Measurements from ENCODE around the gene OPCML.

The OPCML gene

DNA sequence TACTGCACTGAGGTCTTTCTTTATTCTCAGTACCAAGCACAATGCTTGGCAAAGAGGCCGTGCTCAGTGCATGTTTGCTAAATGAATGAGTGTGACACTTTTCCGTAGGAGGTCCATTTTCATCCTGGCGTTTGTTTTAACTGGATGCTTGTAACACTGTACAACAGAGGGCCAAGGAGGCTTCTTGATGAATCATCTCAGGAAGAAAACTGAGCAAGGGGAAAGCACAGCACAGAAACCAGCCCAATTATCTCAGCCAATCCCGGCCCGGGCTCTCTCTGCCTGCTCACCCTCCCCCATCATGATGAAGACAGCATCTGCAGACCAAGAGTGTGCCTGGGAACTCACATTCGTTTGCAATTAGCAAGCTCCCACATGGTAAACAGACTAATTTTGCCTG is 570.3 kb downstream of the OPCML start:
- Histone ChIP-seq H3K4me1 (ENCODE audit: control insufficient read depth in 1 of 2, insufficient read depth in 2 of 2, low read length in 2 of 2) (no peaks in the 10 kb centered on the region), H3K27ac (ENCODE audit: low read depth, low read length) (no peak overlapping the region), H3K9ac (ENCODE audit: low read depth in 1 of 2, low read length in 2 of 2) (no peak overlapping the region), H3K27me3 (ENCODE audit: control insufficient read depth in 1 of 2, insufficient read depth in 2 of 2, low read length in 2 of 2) (no peaks in the 10 kb centered on the region), H3K9me3 (ENCODE audit: control insufficient read depth in 1 of 2, low read length in 2 of 2) (no peaks in the 10 kb centered on the region), H3K36me3 (ENCODE audit: control insufficient read depth in 1 of 2, insufficient read depth in 2 of 2, low read length in 2 of 2) (no peaks in the 10 kb centered on the region), H3K4me3 (ENCODE audit: low read depth in 1 of 2, low read length in 2 of 2) (no peak overlapping the region)

DNA sequence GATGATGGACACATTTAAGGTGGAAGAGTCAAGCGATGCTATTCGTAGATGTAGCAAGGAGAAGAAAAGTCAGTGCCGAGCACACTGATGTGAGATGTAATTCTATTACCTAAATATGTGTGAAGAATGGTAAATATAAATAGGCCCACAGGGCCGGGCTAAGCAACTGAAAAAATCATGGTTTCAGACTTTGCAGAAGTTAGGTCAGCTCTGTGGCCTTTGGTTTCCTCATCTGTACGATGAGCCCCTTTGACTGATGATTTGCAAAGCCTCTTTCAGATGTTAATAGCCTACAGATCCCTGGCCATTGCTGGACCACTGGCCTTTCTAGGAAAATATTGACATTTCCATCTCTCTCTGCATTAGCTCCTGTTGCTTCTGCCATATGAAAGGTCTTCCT is 570.8 kb downstream of the OPCML start:
- H3K36me3 ChIP-seq (ENCODE audit: control insufficient read depth in 1 of 2, insufficient read depth in 2 of 2, low read length in 2 of 2): no peaks in the 10 kb centered on the region
- no peaks in the 10 kb centered on the region for H3K9me3 ChIP-seq (ENCODE audit: control insufficient read depth in 1 of 2, low read length in 2 of 2)
- no peak overlapping the region for H3K27ac ChIP-seq (ENCODE audit: low read depth, low read length)
- H3K9ac ChIP-seq (ENCODE audit: low read depth in 1 of 2, low read length in 2 of 2): no peak overlapping the region
- no peaks in the 10 kb centered on the region for H3K4me1 ChIP-seq (ENCODE audit: control insufficient read depth in 1 of 2, insufficient read depth in 2 of 2, low read length in 2 of 2)
- no peaks in the 10 kb centered on the region for H3K27me3 ChIP-seq (ENCODE audit: control insufficient read depth in 1 of 2, insufficient read depth in 2 of 2, low read length in 2 of 2)
- H3K4me3 ChIP-seq (ENCODE audit: low read depth in 1 of 2, low read length in 2 of 2): no peak overlapping the region

DNA sequence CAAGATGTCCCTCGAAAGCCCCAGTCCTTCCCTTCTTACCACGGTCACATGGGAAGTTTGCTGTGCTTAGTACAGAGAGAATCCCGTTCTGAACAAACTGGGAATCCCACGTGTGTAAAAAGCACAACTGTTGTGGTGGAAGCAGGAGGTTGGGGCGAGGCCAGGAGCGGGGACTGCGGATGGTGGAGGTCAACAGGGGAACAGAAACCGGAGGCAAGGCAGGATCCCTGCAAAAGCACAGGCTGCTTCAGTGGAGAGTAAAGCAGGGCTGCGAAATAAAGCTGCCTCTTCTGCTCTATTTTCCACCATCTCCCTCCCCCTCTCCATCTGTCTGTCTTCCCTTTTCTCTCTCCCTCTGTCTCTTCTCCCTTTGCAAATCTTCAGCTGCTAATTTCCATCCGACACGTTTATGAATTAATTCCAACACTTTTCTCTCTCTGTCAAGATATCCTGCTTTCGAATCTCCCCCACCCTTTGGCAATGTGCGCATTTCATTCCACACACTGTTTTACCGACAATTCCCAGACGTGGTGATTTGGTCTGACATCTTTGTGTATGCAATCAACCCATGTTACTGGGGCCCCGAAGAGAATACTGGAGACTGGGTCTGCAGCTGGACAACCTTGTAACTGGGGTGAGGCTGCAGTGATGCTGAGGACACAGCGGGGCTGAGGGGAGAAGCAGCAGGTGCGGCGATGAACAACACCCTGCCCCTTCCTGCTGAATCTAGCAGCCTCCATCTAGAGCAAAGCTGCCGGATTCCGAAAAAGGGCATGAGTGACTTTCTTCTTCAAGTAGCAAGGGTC is 571.8 kb downstream of the OPCML start:
- Histone ChIP-seq H3K9me3 (ENCODE audit: control insufficient read depth in 1 of 2, low read length in 2 of 2) (no peaks in the 10 kb centered on the region), H3K27me3 (ENCODE audit: control insufficient read depth in 1 of 2, insufficient read depth in 2 of 2, low read length in 2 of 2) (no peaks in the 10 kb centered on the region), H3K4me3 (ENCODE audit: low read depth in 1 of 2, low read length in 2 of 2) (no peak overlapping the region), H3K27ac (ENCODE audit: low read depth, low read length) (no peak overlapping the region), H3K9ac (ENCODE audit: low read depth in 1 of 2, low read length in 2 of 2) (no peak overlapping the region), H3K36me3 (ENCODE audit: control insufficient read depth in 1 of 2, insufficient read depth in 2 of 2, low read length in 2 of 2) (no peaks in the 10 kb centered on the region), H3K4me1 (ENCODE audit: control insufficient read depth in 1 of 2, insufficient read depth in 2 of 2, low read length in 2 of 2) (no peaks in the 10 kb centered on the region)

DNA sequence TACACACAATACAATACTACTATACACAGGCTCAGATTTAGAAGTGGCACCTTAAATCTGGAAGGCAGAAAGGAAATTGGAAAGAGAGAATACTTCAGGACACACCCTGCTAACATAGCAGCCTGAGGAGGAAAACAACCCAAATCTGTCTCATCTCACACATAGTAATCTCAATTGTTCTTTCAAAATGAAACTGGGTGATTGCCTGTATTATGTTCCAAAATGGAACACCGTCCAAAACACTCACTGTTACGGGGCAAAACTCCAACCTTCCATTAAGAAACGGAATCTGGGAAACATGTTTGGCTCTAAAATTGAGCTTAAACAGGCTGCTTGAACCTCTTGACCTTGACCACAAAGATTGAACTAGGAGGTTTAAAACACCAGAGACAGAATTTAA is 572.6 kb downstream of the OPCML start:
- H3K27me3 ChIP-seq (ENCODE audit: control insufficient read depth in 1 of 2, insufficient read depth in 2 of 2, low read length in 2 of 2): no peaks in the 10 kb centered on the region

DNA sequence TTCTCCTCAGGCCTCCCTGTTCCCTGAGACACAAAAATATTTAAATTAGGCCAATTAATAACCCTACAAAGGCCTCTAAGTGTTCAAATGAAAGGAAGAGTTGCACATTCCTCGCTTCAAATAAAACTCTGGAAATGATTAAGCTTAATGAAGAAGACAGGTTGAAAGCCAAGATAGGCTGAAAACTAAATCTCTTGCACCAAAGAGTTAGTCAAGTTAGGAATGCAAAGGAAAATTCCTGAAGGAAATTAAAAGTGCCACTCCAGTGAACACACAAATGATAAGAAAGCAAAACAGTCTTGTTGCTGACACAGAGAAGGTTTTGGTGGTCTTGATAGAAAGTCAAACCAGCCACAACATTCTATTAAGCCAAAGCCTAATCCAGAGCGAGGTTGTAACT is 574.4 kb downstream of the OPCML start:
- Histone ChIP-seq H3K9ac (ENCODE audit: low read depth in 1 of 2, low read length in 2 of 2) (no peak overlapping the region), H3K4me1 (ENCODE audit: control insufficient read depth in 1 of 2, insufficient read depth in 2 of 2, low read length in 2 of 2) (no peaks in the 10 kb centered on the region)

More for the DNA sequence above, 572.6 kb downstream of the OPCML start:
- H3K9me3 ChIP-seq (ENCODE audit: control insufficient read depth in 1 of 2, low read length in 2 of 2): no peaks in the 10 kb centered on the region
- H3K4me1 ChIP-seq (ENCODE audit: control insufficient read depth in 1 of 2, insufficient read depth in 2 of 2, low read length in 2 of 2): no peaks in the 10 kb centered on the region
- no peak overlapping the region for H3K27ac ChIP-seq (ENCODE audit: low read depth, low read length)
- no peak overlapping the region for H3K4me3 ChIP-seq (ENCODE audit: low read depth in 1 of 2, low read length in 2 of 2)
- no peak overlapping the region for H3K9ac ChIP-seq (ENCODE audit: low read depth in 1 of 2, low read length in 2 of 2)
- no peaks in the 10 kb centered on the region for H3K36me3 ChIP-seq (ENCODE audit: control insufficient read depth in 1 of 2, insufficient read depth in 2 of 2, low read length in 2 of 2)

DNA sequence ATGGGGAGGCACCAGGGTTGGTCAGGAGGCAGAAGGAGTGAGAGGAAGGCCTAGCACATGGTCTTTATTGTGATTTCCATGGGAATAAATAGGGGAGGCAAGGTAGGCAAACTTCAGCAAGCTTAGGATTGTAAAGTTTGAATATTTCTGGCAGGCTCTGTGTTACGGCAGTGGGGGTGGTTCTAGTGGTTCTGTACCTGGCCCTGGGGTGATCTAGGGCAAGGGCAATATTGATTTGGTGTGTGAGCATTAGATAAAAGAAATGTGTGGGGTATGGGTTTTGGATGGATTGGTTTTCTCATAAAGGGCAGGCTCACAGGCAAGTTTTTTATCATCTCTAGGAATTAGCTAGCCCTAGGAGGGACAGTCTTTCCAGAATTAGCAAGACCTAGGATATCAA is 584.0 kb downstream of the OPCML start:
- no peak overlapping the region for H3K27ac ChIP-seq (ENCODE audit: low read depth, low read length)
- H3K9me3 ChIP-seq (ENCODE audit: control insufficient read depth in 1 of 2, low read length in 2 of 2): no peaks in the 10 kb centered on the region
- no peaks in the 10 kb centered on the region for H3K36me3 ChIP-seq (ENCODE audit: control insufficient read depth in 1 of 2, insufficient read depth in 2 of 2, low read length in 2 of 2)
- H3K4me1 ChIP-seq (ENCODE audit: control insufficient read depth in 1 of 2, insufficient read depth in 2 of 2, low read length in 2 of 2): no peaks in the 10 kb centered on the region
- peaks cover 8 to 10% of the 10 kb centered on the region in 2 donors for H3K27me3 ChIP-seq (ENCODE audit: control insufficient read depth in 1 of 2, insufficient read depth in 2 of 2, low read length in 2 of 2)
- H3K9ac ChIP-seq (ENCODE audit: low read depth in 1 of 2, low read length in 2 of 2): no peak overlapping the region
- H3K4me3 ChIP-seq (ENCODE audit: low read depth in 1 of 2, low read length in 2 of 2): no peak overlapping the region

More for the DNA sequence above, 574.4 kb downstream of the OPCML start:
- Histone ChIP-seq H3K9me3 (ENCODE audit: control insufficient read depth in 1 of 2, low read length in 2 of 2) (no peaks in the 10 kb centered on the region), H3K27ac (ENCODE audit: low read depth, low read length) (no peak overlapping the region), H3K4me3 (ENCODE audit: low read depth in 1 of 2, low read length in 2 of 2) (no peak overlapping the region), H3K27me3 (ENCODE audit: control insufficient read depth in 1 of 2, insufficient read depth in 2 of 2, low read length in 2 of 2) (no peaks in the 10 kb centered on the region), H3K36me3 (ENCODE audit: control insufficient read depth in 1 of 2, insufficient read depth in 2 of 2, low read length in 2 of 2) (no peaks in the 10 kb centered on the region)

DNA sequence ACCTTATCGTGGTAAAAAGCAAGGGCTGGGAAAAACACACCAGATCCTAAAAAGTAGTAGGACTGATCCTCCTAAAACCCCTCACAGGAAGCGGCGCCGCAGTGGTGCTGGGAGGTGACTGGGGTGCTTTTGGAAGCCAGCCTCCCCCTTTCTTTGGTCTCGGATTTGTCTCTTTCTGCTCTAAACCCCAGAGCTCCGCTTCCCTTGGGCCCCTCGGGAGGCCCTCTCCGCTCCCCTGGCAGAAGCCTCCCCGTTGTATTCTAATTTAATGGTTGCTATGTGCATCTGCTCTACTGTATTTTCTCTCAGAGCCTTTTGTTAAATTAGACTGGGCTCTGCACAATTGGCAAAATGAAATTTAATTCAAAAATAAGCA is 587.7 kb downstream of the OPCML start:
- H3K36me3 ChIP-seq (ENCODE audit: control insufficient read depth in 1 of 2, insufficient read depth in 2 of 2, low read length in 2 of 2): no peaks in the 10 kb centered on the region
- H3K9me3 ChIP-seq (ENCODE audit: control insufficient read depth in 1 of 2, low read length in 2 of 2): no peaks in the 10 kb centered on the region
- peaks cover 22 to 24% of the 10 kb centered on the region in 2 donors for H3K27me3 ChIP-seq (ENCODE audit: control insufficient read depth in 1 of 2, insufficient read depth in 2 of 2, low read length in 2 of 2)
- H3K4me1 ChIP-seq (ENCODE audit: control insufficient read depth in 1 of 2, insufficient read depth in 2 of 2, low read length in 2 of 2): no peaks in the 10 kb centered on the region
- no peak overlapping the region for H3K4me3 ChIP-seq (ENCODE audit: low read depth in 1 of 2, low read length in 2 of 2)
- no peak overlapping the region for H3K27ac ChIP-seq (ENCODE audit: low read depth, low read length)
- no peak overlapping the region for H3K9ac ChIP-seq (ENCODE audit: low read depth in 1 of 2, low read length in 2 of 2)

DNA sequence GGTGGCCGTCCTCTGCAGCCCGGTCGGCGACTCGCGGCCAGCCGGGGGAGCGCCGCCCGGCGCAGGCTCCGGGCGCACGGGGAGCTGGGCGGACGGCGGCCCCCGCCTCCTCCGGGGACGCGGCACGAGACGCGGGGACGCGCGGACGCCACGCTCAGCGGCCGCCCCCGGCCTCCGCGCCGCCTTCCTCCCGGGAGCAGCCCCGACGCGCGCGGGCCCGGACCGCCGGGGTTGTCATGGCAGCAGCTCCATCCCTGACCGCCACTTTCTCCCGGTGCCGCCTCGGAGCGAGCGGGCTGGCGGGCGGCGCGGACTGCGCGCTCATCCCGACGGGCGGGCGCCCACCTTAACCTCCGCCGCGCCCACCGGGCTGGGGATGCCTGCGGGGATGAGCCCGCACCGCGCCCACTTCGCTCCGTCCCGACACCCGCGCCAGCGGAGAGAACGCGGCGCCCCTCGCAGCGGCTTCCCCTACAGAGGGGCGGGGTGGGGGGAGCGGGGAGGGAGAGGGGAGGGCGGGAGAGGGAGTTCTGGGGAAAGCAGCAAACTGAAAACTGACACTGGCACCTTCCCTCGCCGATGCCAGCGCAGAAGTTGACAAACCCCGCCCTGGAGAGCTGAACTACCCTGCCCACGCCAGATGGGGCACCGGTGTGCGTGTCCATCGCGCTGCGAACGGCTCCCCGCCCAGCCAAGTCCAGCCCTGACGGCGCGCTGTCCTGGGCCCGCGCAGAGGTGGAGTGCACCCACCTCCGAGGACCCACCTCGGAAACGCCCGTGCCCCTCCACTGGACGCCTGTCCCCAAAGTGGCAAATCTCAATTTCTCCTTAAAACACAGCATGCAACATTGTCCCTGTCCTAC is 588.4 kb downstream of the OPCML start:
- no peak overlapping the region for H3K4me3 ChIP-seq (ENCODE audit: low read depth in 1 of 2, low read length in 2 of 2)
- H3K4me1 ChIP-seq (ENCODE audit: control insufficient read depth in 1 of 2, insufficient read depth in 2 of 2, low read length in 2 of 2): no peaks in the 10 kb centered on the region
- H3K27me3 ChIP-seq (ENCODE audit: control insufficient read depth in 1 of 2, insufficient read depth in 2 of 2, low read length in 2 of 2): peaks cover 22 to 24% of the 10 kb centered on the region in 2 donors
- H3K27ac ChIP-seq (ENCODE audit: low read depth, low read length): no peak overlapping the region
- no peak overlapping the region for H3K9ac ChIP-seq (ENCODE audit: low read depth in 1 of 2, low read length in 2 of 2)
- no peaks in the 10 kb centered on the region for H3K36me3 ChIP-seq (ENCODE audit: control insufficient read depth in 1 of 2, insufficient read depth in 2 of 2, low read length in 2 of 2)
- no peaks in the 10 kb centered on the region for H3K9me3 ChIP-seq (ENCODE audit: control insufficient read depth in 1 of 2, low read length in 2 of 2)

DNA sequence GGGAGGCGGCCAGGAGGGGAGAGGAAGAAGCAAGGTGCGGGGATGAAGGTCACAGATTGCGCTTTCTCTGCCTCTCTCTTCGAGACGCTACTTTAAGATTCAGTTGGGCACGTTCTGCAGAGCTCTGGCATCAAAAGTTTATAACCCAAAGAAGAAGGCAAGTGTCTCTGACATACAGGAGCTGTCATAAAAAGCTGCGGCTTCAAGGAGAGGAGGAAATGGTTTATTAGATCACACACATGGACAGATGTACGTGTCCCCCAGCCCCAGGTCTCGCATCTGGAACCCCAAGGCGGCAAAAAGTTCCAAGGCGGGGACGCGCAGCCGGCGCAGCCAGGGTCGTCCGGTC is 589.0 kb downstream of the OPCML start:
- H3K4me1 ChIP-seq (ENCODE audit: control insufficient read depth in 1 of 2, insufficient read depth in 2 of 2, low read length in 2 of 2): no peaks in the 10 kb centered on the region
- no peaks in the 10 kb centered on the region for H3K9me3 ChIP-seq (ENCODE audit: control insufficient read depth in 1 of 2, low read length in 2 of 2)
- H3K4me3 ChIP-seq (ENCODE audit: low read depth in 1 of 2, low read length in 2 of 2): no peak overlapping the region
- no peak overlapping the region for H3K27ac ChIP-seq (ENCODE audit: low read depth, low read length)
- H3K9ac ChIP-seq (ENCODE audit: low read depth in 1 of 2, low read length in 2 of 2): no peak overlapping the region
- H3K36me3 ChIP-seq (ENCODE audit: control insufficient read depth in 1 of 2, insufficient read depth in 2 of 2, low read length in 2 of 2): no peaks in the 10 kb centered on the region
- H3K27me3 ChIP-seq (ENCODE audit: control insufficient read depth in 1 of 2, insufficient read depth in 2 of 2, low read length in 2 of 2): peaks cover 22 to 24% of the 10 kb centered on the region in 2 donors

DNA sequence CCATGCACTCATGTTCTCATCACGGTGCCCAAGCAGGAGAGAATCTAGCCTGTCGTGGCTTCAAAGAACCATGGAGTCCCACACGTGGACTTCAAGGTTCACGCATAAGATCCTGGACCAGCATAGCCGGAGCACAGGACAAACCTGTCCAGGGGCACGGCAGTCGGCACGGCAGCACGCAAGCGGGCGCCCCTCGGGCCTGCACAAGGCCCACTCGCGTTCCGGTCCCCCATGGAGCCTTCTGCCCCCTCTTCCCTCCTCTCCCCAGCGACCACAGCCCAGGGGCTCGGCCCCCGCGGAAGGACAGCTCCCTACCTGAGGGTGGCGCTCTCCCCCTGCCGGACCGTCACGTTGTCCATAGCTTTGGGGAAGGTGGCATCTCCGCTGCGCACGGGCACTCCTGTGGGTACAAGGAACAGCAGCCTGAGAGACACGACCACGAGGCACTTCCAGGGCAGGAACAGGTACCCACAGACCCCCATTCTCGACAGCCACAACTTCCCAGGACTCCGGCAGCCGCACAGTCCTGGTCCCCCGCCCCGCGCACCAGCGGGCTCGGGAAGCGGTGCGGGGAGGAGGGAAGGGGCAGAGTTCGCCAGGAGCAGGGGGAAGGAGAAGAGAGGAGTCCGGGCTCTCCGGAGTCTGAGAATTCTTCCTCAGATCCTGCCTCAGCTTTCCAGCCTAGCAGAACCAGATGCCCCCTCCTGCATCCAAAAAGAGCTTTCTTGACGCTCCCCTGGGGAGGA is 589.5 kb downstream of the OPCML start:
- H3K9me3 ChIP-seq (ENCODE audit: control insufficient read depth in 1 of 2, low read length in 2 of 2): no peaks in the 10 kb centered on the region
- H3K9ac ChIP-seq (ENCODE audit: low read depth in 1 of 2, low read length in 2 of 2): no peak overlapping the region
- H3K4me3 ChIP-seq (ENCODE audit: low read depth in 1 of 2, low read length in 2 of 2): no peak overlapping the region
- peaks cover 22 to 24% of the 10 kb centered on the region in 2 donors for H3K27me3 ChIP-seq (ENCODE audit: control insufficient read depth in 1 of 2, insufficient read depth in 2 of 2, low read length in 2 of 2)
- no peaks in the 10 kb centered on the region for H3K4me1 ChIP-seq (ENCODE audit: control insufficient read depth in 1 of 2, insufficient read depth in 2 of 2, low read length in 2 of 2)
- no peaks in the 10 kb centered on the region for H3K36me3 ChIP-seq (ENCODE audit: control insufficient read depth in 1 of 2, insufficient read depth in 2 of 2, low read length in 2 of 2)
- H3K27ac ChIP-seq (ENCODE audit: low read depth, low read length): no peak overlapping the region
